ENCODE measurements around the gene ADCY5. TPM values are rescaled to one million over a fixed set of nuclear protein-coding genes. Genes with fewer than 3 reads are reported as not detected.

The ADCY5 gene
- total and polyA plus RNA-seq, 2 donors from 2014 or later = 7.1 to 33.6 TPM

DNA sequence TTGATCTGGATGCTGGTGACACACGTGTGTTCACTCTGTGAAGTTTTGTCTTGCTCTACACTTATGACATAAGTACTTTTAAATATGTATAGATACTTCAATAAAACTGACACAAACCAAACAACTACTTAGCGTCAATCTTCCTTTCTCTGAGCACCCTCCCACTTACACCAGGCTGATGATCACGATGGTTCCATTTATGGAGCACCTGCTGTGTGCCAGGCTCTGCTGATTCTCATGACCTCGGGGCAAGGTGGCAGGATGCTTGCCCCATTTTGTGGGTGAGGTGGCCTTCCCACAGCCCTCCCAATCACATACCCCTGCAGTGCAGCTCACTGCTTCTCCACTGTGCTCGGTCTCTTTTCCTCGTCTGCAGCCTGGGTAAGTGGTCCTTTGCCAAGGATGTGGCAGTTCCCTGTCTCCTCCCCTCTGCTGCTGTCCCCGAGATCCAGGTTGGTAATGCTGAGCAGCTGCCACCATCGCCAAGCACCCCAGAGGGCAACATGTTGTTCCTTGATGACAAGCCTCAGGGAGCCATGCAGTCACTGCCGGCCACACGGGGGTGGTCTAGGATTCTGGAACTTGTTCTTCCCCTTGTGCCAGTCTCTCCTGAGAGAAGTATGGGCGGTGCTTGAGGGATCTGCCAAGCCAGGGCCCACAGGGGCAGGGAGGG is 20.6 kb upstream of the ADCY5 start:
- TF ChIP-seq, protein P1, sequence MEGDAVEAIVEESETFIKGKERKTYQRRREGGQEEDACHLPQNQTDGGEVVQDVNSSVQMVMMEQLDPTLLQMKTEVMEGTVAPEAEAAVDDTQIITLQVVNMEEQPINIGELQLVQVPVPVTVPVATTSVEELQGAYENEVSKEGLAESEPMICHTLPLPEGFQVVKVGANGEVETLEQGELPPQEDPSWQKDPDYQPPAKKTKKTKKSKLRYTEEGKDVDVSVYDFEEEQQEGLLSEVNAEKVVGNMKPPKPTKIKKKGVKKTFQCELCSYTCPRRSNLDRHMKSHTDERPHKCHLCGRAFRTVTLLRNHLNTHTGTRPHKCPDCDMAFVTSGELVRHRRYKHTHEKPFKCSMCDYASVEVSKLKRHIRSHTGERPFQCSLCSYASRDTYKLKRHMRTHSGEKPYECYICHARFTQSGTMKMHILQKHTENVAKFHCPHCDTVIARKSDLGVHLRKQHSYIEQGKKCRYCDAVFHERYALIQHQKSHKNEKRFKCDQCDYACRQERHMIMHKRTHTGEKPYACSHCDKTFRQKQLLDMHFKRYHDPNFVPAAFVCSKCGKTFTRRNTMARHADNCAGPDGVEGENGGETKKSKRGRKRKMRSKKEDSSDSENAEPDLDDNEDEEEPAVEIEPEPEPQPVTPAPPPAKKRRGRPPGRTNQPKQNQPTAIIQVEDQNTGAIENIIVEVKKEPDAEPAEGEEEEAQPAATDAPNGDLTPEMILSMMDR (IDR thresholded peaks at IDR 0.05; ENCODE audit: borderline replicate concordance, extremely low read depth, insufficient read depth) = no peak
- H3K4me1 ChIP-seq (ENCODE audit: control insufficient read depth in 2 of 3, insufficient read depth in 2 of 3, low read depth in 1 of 3, low read length in 3 of 3) = peaks cover 0 to 3% (median 2%) of the 10 kb centered on the region in 3 donors
- intact Hi-C loops (cut with DNase I) = no loop called here
- H3K27me3 ChIP-seq (ENCODE audit: control insufficient read depth, insufficient read depth, low read length) = no peaks in the 10 kb centered on the region
- H3K27ac ChIP-seq (ENCODE audit: low read depth in 2 of 2, low read length in 2 of 2) = no peak overlapping the region
- no peaks in the 10 kb centered on the region for H3K36me3 ChIP-seq (ENCODE audit: control insufficient read depth in 2 of 3, insufficient read depth in 3 of 3, low read length in 3 of 3)
- FAIRE-seq = no peak
- no peak overlapping the region for H3K4me3 ChIP-seq (ENCODE audit: low read length in 3 of 3)
- H3K9ac ChIP-seq (ENCODE audit: low read length in 3 of 3) = no peak overlapping the region
- no peaks in the 10 kb centered on the region for H3K9me3 ChIP-seq (ENCODE audit: control insufficient read depth in 2 of 3, insufficient read depth in 1 of 3, low read length in 3 of 3)
- DNase-seq = no peak

DNA sequence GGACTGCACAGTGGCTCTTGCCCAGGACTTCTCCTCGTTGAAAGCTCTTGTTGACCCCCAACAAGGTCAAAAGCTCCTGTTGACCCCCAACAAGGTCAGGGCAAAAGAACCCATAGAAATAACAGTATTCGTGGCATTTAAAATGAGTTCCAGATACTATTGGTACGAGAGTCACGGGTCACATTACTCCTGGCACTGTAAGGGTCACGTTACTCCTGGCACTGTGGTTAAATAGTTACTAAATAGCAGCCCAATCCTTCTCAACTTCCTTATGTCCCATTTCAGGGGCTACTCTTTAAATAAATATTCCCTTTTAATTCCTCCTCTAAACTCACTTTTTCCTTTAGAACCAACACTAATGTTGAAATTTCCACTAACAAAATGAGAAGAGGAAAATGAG is 18.2 kb upstream of the ADCY5 start:
- no peaks in the 10 kb centered on the region for H3K36me3 ChIP-seq (ENCODE audit: control insufficient read depth in 2 of 3, insufficient read depth in 3 of 3, low read length in 3 of 3)
- H3K4me3 ChIP-seq (ENCODE audit: low read length in 3 of 3) = no peak overlapping the region
- TF ChIP-seq, protein P1 (IDR thresholded peaks at IDR 0.05; ENCODE audit: borderline replicate concordance, extremely low read depth, insufficient read depth) = no peak
- H3K9ac ChIP-seq (ENCODE audit: low read length in 3 of 3) = no peak overlapping the region
- H3K4me1 ChIP-seq (ENCODE audit: control insufficient read depth in 2 of 3, insufficient read depth in 2 of 3, low read depth in 1 of 3, low read length in 3 of 3) = peaks cover 0 to 3% (median 2%) of the 10 kb centered on the region in 3 donors
- intact Hi-C loops (cut with DNase I) = no loop called here
- no peaks in the 10 kb centered on the region for H3K9me3 ChIP-seq (ENCODE audit: control insufficient read depth in 2 of 3, insufficient read depth in 1 of 3, low read length in 3 of 3)
- FAIRE-seq (peak; percentile 94), DNase-seq (peak in 2 of 5 donors; percentile 51 to 66)
- H3K27ac ChIP-seq (ENCODE audit: low read depth in 2 of 2, low read length in 2 of 2) = peak overlapping the region; percentile 61 to 72
- H3K27me3 ChIP-seq (ENCODE audit: control insufficient read depth, insufficient read depth, low read length) = no peaks in the 10 kb centered on the region

DNA sequence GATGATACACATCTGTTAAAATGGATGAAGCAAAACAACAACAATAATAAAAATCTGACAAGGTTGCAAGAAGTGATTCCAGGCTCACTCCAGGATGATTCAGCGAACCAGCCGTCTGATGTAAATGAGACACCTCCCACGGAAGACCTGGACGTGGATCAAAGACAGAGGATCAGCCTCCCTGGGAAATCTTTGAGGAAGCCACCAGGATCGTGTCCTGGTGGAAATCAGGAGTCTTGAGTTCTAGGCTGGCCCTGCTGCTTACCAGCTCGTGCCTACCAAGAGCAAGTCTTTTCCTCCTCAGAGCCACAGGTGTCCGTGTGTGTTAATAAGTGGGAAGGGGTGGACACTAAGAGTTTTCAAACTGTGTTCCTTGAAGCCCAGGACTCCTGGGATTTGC is 15.3 kb upstream of the ADCY5 start:
- no peak for DNase-seq
- Histone ChIP-seq H3K9ac (ENCODE audit: low read length in 3 of 3) (no peak overlapping the region), H3K27me3 (ENCODE audit: control insufficient read depth, insufficient read depth, low read length) (no peaks in the 10 kb centered on the region), H3K4me3 (ENCODE audit: low read length in 3 of 3) (no peak overlapping the region), H3K36me3 (ENCODE audit: control insufficient read depth in 2 of 3, insufficient read depth in 3 of 3, low read length in 3 of 3) (no peaks in the 10 kb centered on the region), H3K4me1 (ENCODE audit: control insufficient read depth in 2 of 3, insufficient read depth in 2 of 3, low read depth in 1 of 3, low read length in 3 of 3) (peaks cover 0 to 3% (median 2%) of the 10 kb centered on the region in 3 donors), H3K27ac (ENCODE audit: low read depth in 2 of 2, low read length in 2 of 2) (no peak overlapping the region), H3K9me3 (ENCODE audit: control insufficient read depth in 2 of 3, insufficient read depth in 1 of 3, low read length in 3 of 3) (no peaks in the 10 kb centered on the region)
- intact Hi-C loops (cut with DNase I) = no loop called here
- no peak for FAIRE-seq
- TF ChIP-seq, protein P1 (IDR thresholded peaks at IDR 0.05; ENCODE audit: borderline replicate concordance, extremely low read depth, insufficient read depth) = no peak
